A673 (cell line): Measurements from ENCODE around the gene HAVCR2. TPM values are rescaled to one million over a fixed set of nuclear protein-coding genes. Genes with fewer than 3 reads are reported as not detected.

ENCODE experiments used
- BruUV-seq: library from RNA; stranded (reverse); fragments of 400-500 nt; replicated peaks from 2 replicates; lab custom pipeline; 2021; lab: Mats Ljungman, UMichigan
- CTCF ChIA-PET: fragments of 300-600 bp; sonication (Branson Sonifier 250); formaldehyde crosslinking; loops from one replicate; lab custom pipeline; 2022; ENCODE audit warnings: antibody characterized with exemption; lab: Charles Lee
- POLR2A ChIA-PET: fragments of 300-600 bp; sonication (Branson Sonifier 250); formaldehyde crosslinking; loops from one replicate; lab custom pipeline; 2022; ENCODE audit warnings: antibody characterized with exemption; ENCODE audit not compliant: low non-redundant PET; lab: Charles Lee
- DNase-seq: peaks from one replicate; pipeline ENCODE4 v3.0.0-alpha.2; 2015; ENCODE audit warnings: low spot score
- H3K27ac ChIP-seq: fragments of 200-600 bp; sonication (generic); 2 replicates; pipeline ENCODE4 v1.5.1; 2016; ENCODE audit warnings: mixed run types, low read depth, mild to moderate bottlenecking, mixed read lengths, antibody characterized with exemption, low read length; ENCODE audit not compliant: poor library complexity, severe bottlenecking
- H3K27me3 ChIP-seq: fragments of 200-600 bp; sonication (generic); replicated peaks from 2 replicates; pipeline ENCODE4 v1.6.1; 2017; ENCODE audit warnings: mixed run types, low read depth, mild to moderate bottlenecking, mixed read lengths, antibody characterized with exemption, low read length; ENCODE audit not compliant: insufficient read depth, poor library complexity
- H3K36me3 ChIP-seq: fragments of 200-600 bp; sonication (generic); 2 replicates; pipeline ENCODE4 v1.6.1; 2016; ENCODE audit warnings: mixed run types, mild to moderate bottlenecking, mixed read lengths, antibody characterized with exemption, low read length; ENCODE audit not compliant: insufficient read depth, poor library complexity, severe bottlenecking
- H3K4me1 ChIP-seq: fragments of 200-600 bp; sonication (generic); 2 replicates; pipeline ENCODE4 v1.6.1; 2017; ENCODE audit warnings: mixed run types, mild to moderate bottlenecking, mixed read lengths, antibody characterized with exemption, low read length; ENCODE audit not compliant: insufficient read depth, poor library complexity, severe bottlenecking
- H3K4me3 ChIP-seq: fragments of 200-600 bp; sonication (generic); 2 replicates; pipeline ENCODE4 v1.5.1; 2016; ENCODE audit warnings: low read depth, mixed run types, mild to moderate bottlenecking, mixed read lengths, low read length; ENCODE audit not compliant: poor library complexity, severe bottlenecking
- H3K9me3 ChIP-seq: fragments of 200-600 bp; sonication (generic); 2 replicates; pipeline ENCODE4 v1.6.1; 2016; ENCODE audit warnings: mixed run types, low read depth, mild to moderate bottlenecking, mixed read lengths, antibody characterized with exemption, low read length; ENCODE audit not compliant: poor library complexity, severe bottlenecking
- EZH2 ChIP-seq: fragments of 200-600 bp; sonication (generic); IDR thresholded peaks from 2 replicates; pipeline ENCODE4 v1.6.1; 2017; ENCODE audit warnings: borderline replicate concordance, low read depth, mild to moderate bottlenecking, mixed read lengths, antibody characterized with exemption, low read length; ENCODE audit not compliant: poor library complexity, severe bottlenecking
- intact Hi-C: fragments of 100-400 bp; cut with micrococcal nuclease; formaldehyde crosslinking; loops from one replicate; pipeline ENCODE4 v1.10.0; 2022; ENCODE audit not compliant: unreplicated experiment
- total RNA-seq: library from RNA; stranded (reverse); gene quantifications from 2 replicates; pipeline ENCODE4 v1.2.3, GENCODE V29; 2021
- TF ChIP-seq, protein P1 (sequence below): fragments of 300-800, 200-600 bp; sonication (generic); conservative IDR thresholded peaks from 2 replicates; pipeline ENCODE4 v1.5.1; 2017; ENCODE audit warnings: low read depth, mild to moderate bottlenecking, antibody characterized with exemption, low read length, moderate library complexity, mixed read lengths

Gene HAVCR2
- total RNA-seq, 1 experiment from 2014 or later = 0.19 TPM

DNA sequence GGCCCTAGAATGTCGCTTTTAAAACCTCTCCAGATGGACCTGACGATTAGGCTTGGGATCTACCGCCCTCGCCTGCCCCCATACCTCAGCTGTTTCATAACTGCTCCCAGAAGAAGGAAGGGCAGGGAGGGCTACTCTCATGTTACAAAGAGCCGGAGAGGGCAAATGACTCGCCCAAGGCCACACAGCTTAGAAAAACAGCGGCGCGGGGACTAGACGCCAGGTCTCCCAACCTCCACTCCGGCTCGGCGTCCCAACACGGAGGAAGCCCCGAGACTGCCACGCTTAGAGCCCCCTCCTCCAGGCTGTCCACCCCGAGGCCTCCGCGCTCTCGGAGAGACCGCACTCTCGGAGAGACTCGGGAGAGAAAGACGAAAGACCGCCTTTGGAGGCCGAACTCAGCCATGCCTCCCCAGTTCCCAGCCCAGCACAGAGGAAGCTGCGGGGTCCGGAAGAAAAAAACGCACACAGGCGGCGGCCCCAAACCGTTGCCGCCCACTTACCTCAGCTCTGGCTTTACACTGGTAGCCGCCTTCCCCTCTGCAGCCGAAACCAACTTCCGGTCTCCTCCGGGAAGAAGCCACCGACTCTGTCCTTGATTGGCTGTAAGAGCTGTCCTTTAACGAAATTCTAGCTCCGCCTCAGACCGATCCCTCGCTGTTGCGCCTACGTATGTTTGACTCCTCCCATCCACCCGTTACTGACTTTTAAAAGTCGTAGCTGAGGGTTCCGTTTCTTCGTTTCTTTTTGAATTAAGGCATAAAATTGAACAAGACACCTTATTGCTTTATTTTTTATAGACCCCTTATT is 33.7 kb upstream of the HAVCR2 start, which contains the start of gene MED7:
TSS of gene MED7 (minus strand) at position 549 of the 810 bp plus-strand sequence. CDS start 3,434 bp downstream, outside the sequence.
- POLR2A ChIA-PET = no interaction called here
- H3K27me3 ChIP-seq = no peaks in the 10 kb centered on the region
- TF ChIP-seq EZH2 = no peak
- TF ChIP-seq, protein P1, sequence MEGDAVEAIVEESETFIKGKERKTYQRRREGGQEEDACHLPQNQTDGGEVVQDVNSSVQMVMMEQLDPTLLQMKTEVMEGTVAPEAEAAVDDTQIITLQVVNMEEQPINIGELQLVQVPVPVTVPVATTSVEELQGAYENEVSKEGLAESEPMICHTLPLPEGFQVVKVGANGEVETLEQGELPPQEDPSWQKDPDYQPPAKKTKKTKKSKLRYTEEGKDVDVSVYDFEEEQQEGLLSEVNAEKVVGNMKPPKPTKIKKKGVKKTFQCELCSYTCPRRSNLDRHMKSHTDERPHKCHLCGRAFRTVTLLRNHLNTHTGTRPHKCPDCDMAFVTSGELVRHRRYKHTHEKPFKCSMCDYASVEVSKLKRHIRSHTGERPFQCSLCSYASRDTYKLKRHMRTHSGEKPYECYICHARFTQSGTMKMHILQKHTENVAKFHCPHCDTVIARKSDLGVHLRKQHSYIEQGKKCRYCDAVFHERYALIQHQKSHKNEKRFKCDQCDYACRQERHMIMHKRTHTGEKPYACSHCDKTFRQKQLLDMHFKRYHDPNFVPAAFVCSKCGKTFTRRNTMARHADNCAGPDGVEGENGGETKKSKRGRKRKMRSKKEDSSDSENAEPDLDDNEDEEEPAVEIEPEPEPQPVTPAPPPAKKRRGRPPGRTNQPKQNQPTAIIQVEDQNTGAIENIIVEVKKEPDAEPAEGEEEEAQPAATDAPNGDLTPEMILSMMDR = no peak
- H3K36me3 ChIP-seq = peaks cover 11% of the 10 kb centered on the region
- DNase-seq = peak; percentile 97
- CTCF ChIA-PET = interaction anchor here (1.8 kb wide), 1 partner anchor 10 kb away, joined by 8 read pairs; no protein-coding TSS in a partner anchor
- peak within 1 kb of the TSS; percentile 86 for H3K27ac ChIP-seq
- H3K4me3 ChIP-seq = peak within 1 kb of the TSS; percentile 64
- H3K9me3 ChIP-seq = no peaks in the 10 kb centered on the region
- peaks cover 5% of the 10 kb centered on the region for H3K4me1 ChIP-seq
- intact Hi-C loops = loop anchor here (10.0 kb wide), 1 partner anchor 332 kb away; no protein-coding TSS in a partner anchor
- TSS peak; percentile 60 for BruUV-seq

DNA sequence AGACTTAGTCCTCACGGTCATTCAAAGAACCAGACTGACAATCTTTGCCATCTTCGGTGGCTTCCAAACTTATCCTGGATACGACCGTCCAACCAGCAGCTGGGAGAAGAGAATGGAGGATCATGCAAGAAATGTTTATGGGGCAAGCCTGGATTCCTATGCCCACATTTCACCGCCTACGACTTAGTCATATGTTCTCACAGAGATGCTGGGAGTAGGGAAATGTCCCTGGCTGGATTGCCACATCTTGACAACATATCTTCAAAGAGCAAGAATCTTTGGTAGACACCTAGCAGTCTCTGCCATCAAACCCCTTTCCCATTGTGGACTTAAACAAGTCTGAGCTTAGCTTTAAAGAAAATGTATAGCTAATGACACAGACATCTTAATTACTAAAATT is 28.8 kb upstream of the HAVCR2 start:
- CTCF ChIA-PET = no interaction called here
- H3K4me3 ChIP-seq = no peak overlapping the region
- peaks cover 13% of the 10 kb centered on the region for H3K36me3 ChIP-seq
- POLR2A ChIA-PET = no interaction called here
- intact Hi-C loops = loop anchor here (10.0 kb wide), 1 partner anchor 1193 kb away; no protein-coding TSS in a partner anchor
- no peak overlapping the region for H3K27ac ChIP-seq
- DNase-seq = no peak
- no peaks in the 10 kb centered on the region for H3K9me3 ChIP-seq
- BruUV-seq = no TSS peak
- H3K4me1 ChIP-seq = no peaks in the 10 kb centered on the region
- no peak for TF ChIP-seq EZH2
- TF ChIP-seq, protein P1 = no peak
- H3K27me3 ChIP-seq = no peaks in the 10 kb centered on the region

DNA sequence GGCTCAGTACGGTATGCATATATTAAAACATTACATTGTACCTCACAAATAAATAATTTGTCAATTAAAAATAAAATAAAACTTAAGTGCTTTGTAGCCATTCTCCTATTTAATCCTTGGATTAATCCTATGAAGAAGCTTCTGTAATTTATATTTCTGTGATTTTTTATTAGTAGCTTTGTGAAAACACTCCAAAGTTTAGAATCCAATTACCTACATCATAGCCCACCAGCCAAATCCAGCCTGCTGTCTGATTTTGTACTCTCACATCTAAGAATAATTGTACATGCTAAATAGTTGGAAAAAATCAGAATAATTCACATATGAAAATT is 23.4 kb upstream of the HAVCR2 start:
- no peak overlapping the region for H3K27ac ChIP-seq
- POLR2A ChIA-PET = no interaction called here
- DNase-seq = no peak
- peaks cover 1% of the 10 kb centered on the region for H3K36me3 ChIP-seq
- intact Hi-C loops = loop anchor here (5.0 to 10.0 kb wide), 3 partner anchors 295 to 1990 kb away; no protein-coding TSS in a partner anchor
- BruUV-seq = no TSS peak
- H3K4me1 ChIP-seq = no peaks in the 10 kb centered on the region
- CTCF ChIA-PET = interaction anchor here (1.5 kb wide), 1 partner anchor 10 kb away, joined by 8 read pairs; the partner anchor contains the start of gene MED7
- no peak overlapping the region for H3K4me3 ChIP-seq
- no peaks in the 10 kb centered on the region for H3K27me3 ChIP-seq
- H3K9me3 ChIP-seq = no peaks in the 10 kb centered on the region
- TF ChIP-seq EZH2 = no peak
- TF ChIP-seq, protein P1 = no peak
